ENCODE measurements around the gene CCND3.

- no peak for TF ChIP-seq CTCF (conservative IDR thresholded peaks at IDR 0.05; ENCODE audit: low read depth, low read length)
- no peak for TF ChIP-seq EZH2 (IDR thresholded peaks at IDR 0.05; ENCODE audit: borderline replicate concordance, low read depth, low read length, poor library complexity, severe bottlenecking)
Observed at GRCh38 chr6:41922154-41922553, 19.5 kb downstream of the CCND3 start.

All from A673 (cell line).